Astrocyte (in vitro differentiated cells and primary cell): ENCODE data around the gene DPP8. TPM values are rescaled to one million over a fixed set of nuclear protein-coding genes. Genes with fewer than 3 reads are reported as not detected.

Experiments
- DNase-seq: peaks from one replicate; pipeline ENCODE4 v3.0.0-alpha.2; 2010; ENCODE audit warnings: low read depth
- FAIRE-seq: peaks from 2 replicates; lab custom pipeline; 2011; peaks lifted over from hg19 to GRCh38; lab: Jason Lieb, UNC
- H2AFZ ChIP-seq: 2 replicates; pipeline ENCODE4 v1.6.0; 2012; ENCODE audit warnings: low read depth, low read length, inconsistent platforms
- H3K27ac ChIP-seq: 2 replicates; pipeline ENCODE4 v1.5.1; 2011; ENCODE audit warnings: low read depth, low read length, inconsistent platforms
- H3K27me3 ChIP-seq: 2 replicates; pipeline ENCODE4 v1.6.0; 2011; ENCODE audit warnings: low read length, inconsistent platforms; ENCODE audit not compliant: insufficient read depth
- H3K36me3 ChIP-seq: 2 replicates; pipeline ENCODE4 v1.5.1; 2011; ENCODE audit warnings: low read length, inconsistent platforms; ENCODE audit not compliant: insufficient read depth
- H3K4me1 ChIP-seq: 2 replicates; pipeline ENCODE4 v1.5.1; 2011; ENCODE audit warnings: low read length, inconsistent platforms; ENCODE audit not compliant: insufficient read depth
- H3K4me2 ChIP-seq: 2 replicates; pipeline ENCODE4 v1.6.0; 2012; ENCODE audit warnings: low read length, inconsistent platforms
- H3K4me3 ChIP-seq: 2 replicates; pipeline ENCODE4 v1.5.1; 2011; ENCODE audit warnings: low read depth, mild to moderate bottlenecking, low read length, inconsistent platforms; ENCODE audit not compliant: insufficient read depth
- H3K79me2 ChIP-seq: 2 replicates; pipeline ENCODE4 v1.6.0; 2012; ENCODE audit warnings: mild to moderate bottlenecking, low read length, inconsistent platforms; ENCODE audit not compliant: insufficient read depth
- H3K9ac ChIP-seq: 2 replicates; pipeline ENCODE4 v1.6.0; 2012; ENCODE audit warnings: mild to moderate bottlenecking, low read length, inconsistent platforms
- H3K9me3 ChIP-seq: 2 replicates; pipeline ENCODE4 v1.5.1; 2012; ENCODE audit warnings: low read depth, mild to moderate bottlenecking, low read length, inconsistent platforms; ENCODE audit not compliant: insufficient read depth
- H4K20me1 ChIP-seq: 2 replicates; pipeline ENCODE4 v1.6.0; 2012; ENCODE audit warnings: low read length, inconsistent platforms; ENCODE audit not compliant: insufficient read depth
- H3K27ac Mint-ChIP-seq: one replicate; pipeline ENCODE4 v1.8.0; 2021; ENCODE audit warnings: mild to moderate bottlenecking, mixed read lengths; ENCODE audit not compliant: unreplicated experiment
- H3K27me3 Mint-ChIP-seq: one replicate; pipeline ENCODE4 v1.8.0; 2021; ENCODE audit warnings: low read depth, mixed read lengths; ENCODE audit not compliant: unreplicated experiment
- H3K36me3 Mint-ChIP-seq: one replicate; pipeline ENCODE4 v1.8.0; 2021; ENCODE audit warnings: low read depth, mixed read lengths; ENCODE audit not compliant: unreplicated experiment
- H3K4me1 Mint-ChIP-seq: one replicate; pipeline ENCODE4 v1.8.0; 2021; ENCODE audit warnings: low read depth, mixed read lengths; ENCODE audit not compliant: unreplicated experiment
- H3K4me3 Mint-ChIP-seq: one replicate; pipeline ENCODE4 v1.8.0; 2021; ENCODE audit warnings: mild to moderate bottlenecking, moderate library complexity, mixed read lengths; ENCODE audit not compliant: unreplicated experiment
- H3K9me3 Mint-ChIP-seq: one replicate; pipeline ENCODE4 v1.8.0; 2021; ENCODE audit warnings: mild to moderate bottlenecking, mixed read lengths; ENCODE audit not compliant: unreplicated experiment
- EZH2 ChIP-seq: IDR thresholded peaks from 2 replicates; pipeline ENCODE4 v1.6.1; 2012; ENCODE audit warnings: mild to moderate bottlenecking, low read length, inconsistent platforms; ENCODE audit not compliant: insufficient read depth
- total RNA-seq: library from RNA; stranded (reverse); gene quantifications from 2 replicates; pipeline ENCODE4 v1.2.1, GENCODE V29; 2021

Gene DPP8
- total RNA-seq, 1 donor from 2014 or later: 29.5 TPM

DNA sequence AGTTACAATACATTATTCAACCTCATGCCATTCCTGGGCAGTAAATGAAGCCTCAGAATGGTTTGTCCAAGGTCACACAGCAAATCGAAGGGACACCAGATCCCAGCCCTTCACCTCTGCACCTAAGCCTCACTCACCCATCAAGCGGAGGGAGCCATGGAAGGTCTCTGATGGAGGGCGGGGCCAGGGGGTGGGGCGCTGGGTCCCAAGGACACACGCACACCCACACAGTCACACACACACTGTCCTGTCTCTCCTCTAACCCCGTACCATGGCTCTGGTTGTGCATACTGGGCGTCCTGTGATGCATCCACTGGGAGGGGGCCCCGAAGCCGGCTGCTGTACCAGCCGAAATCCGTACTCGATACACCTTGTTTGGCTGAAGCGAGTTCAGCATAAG lies 124.4 kb downstream of the DPP8 start:
- Histone ChIP-seq H3K4me2 (no peak overlapping the region), H2AFZ (no peak overlapping the region), H4K20me1 (peaks cover 13% of the 10 kb centered on the region), H3K9ac (no peak overlapping the region), H3K9me3 (no peaks in the 10 kb centered on the region), H3K27me3 (peaks cover 13% of the 10 kb centered on the region), H3K4me1 (no peaks in the 10 kb centered on the region), H3K4me3 (no peak overlapping the region), H3K36me3 (no peaks in the 10 kb centered on the region), H3K27ac (no peak overlapping the region), H3K79me2 (no peaks in the 10 kb centered on the region)
- FAIRE-seq: no peak
- no peaks in the 10 kb centered on the region for H3K4me1 Mint-ChIP-seq
- H3K36me3 Mint-ChIP-seq: peaks cover 34% of the 10 kb centered on the region
- DNase-seq: no peak
- no peak for TF ChIP-seq EZH2
- H3K4me3 Mint-ChIP-seq: no peak overlapping the region
- no peak overlapping the region for H3K27ac Mint-ChIP-seq
- no peaks in the 10 kb centered on the region for H3K9me3 Mint-ChIP-seq
- peaks cover 15% of the 10 kb centered on the region for H3K27me3 Mint-ChIP-seq

Other genes with a start within 250 kb of the DPP8 start
- 2.7 and 4.7 TPM in 2 replicates for gene PARP16, start 230.8 kb downstream of the DPP8 start, total RNA-seq
- not detected in 2 replicates for gene RNU5A-1, start 221.6 kb downstream of the DPP8 start, total RNA-seq
- gene RNU5B-1, start 213.0 kb downstream of the DPP8 start, total RNA-seq: 11.7 TPM in 1 of 2 replicates, not detected in the other
- gene IGDCC3, start 139.7 kb downstream of the DPP8 start, total RNA-seq: 8.4 and 11.0 TPM in 2 replicates
- gene IGDCC4, start 94.7 kb downstream of the DPP8 start, total RNA-seq: 28.1 and 30.7 TPM in 2 replicates
- gene HACD3, start 12.8 kb upstream of the DPP8 start, total RNA-seq: 122 and 129 TPM in 2 replicates
- 24.2 and 24.4 TPM in 2 replicates for gene INTS14, start 93.4 kb upstream of the DPP8 start, total RNA-seq
- 10.3 and 12.4 TPM in 2 replicates for gene SLC24A1, start 104.2 kb upstream of the DPP8 start, total RNA-seq